Stimulated activated CD4-positive, alpha-beta T cell treated with anti-CD3 and anti-CD28 coated beads, Interleukin-1b, Interleukin-23, amount 100 ng/mL, for 48 hours (primary cell): ENCODE measurements around the gene PTTG1.

Experiments used
- DNase-seq: peaks from one replicate; pipeline ENCODE4 v3.0.0-alpha.2; 2020

PTTG1 gene

DNA sequence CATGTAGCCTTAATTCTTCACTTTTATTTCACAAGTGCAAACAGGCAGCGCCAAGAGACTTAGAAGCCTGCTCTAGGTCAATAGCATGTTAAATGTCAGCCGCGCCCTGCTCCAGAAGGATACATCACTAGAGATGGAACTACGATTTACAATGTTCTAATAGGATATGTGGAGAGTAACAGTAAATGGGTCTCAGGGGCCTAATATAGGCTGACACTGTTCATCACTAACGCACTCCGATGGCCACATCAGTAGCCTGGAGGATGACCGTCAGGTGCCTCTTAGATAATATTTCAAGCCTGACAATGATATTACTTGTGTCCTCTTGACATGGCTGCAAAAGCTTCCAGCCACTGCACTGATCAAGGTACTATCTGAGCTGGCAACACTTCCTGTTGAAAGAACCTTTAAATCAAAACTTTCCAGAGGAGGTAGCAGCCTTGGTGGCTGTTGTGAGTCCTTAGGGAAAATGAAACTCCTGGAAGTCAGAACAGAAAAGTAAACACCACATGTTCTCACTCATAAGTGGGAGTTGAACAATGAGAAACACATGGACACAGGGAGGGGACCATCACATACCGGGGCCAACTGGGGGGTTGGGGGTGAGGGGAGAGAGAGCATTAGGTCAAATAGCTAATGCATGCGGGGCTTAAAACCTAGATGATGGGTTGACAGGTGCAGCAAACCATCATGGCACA lies 35.0 kb downstream of the PTTG1 start:
- DNase-seq = no peak

DNA sequence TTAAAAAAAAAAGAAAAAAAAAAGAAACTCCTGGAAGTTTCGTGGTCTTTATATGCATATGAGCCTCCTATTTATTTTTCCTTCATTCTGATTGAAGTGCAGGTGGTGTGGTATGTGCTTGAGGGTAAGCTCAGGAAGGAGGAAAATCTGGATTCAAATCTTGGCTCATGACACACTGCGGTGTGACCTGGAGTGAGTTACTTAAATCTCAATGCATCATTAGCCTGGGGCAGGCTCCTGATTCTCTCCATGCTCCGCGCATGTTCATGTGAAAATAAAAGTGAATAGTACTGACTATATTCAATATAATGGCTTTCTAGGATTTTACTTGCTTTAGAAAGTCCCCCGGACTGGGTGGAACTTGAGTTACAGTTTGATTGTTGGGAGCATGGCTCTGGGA lies 35.6 kb downstream of the PTTG1 start:
- no peak for DNase-seq

GRCh38 chr5:160458806-160459800 lies 37.4 kb downstream of the PTTG1 start:
- no peak for DNase-seq

DNA sequence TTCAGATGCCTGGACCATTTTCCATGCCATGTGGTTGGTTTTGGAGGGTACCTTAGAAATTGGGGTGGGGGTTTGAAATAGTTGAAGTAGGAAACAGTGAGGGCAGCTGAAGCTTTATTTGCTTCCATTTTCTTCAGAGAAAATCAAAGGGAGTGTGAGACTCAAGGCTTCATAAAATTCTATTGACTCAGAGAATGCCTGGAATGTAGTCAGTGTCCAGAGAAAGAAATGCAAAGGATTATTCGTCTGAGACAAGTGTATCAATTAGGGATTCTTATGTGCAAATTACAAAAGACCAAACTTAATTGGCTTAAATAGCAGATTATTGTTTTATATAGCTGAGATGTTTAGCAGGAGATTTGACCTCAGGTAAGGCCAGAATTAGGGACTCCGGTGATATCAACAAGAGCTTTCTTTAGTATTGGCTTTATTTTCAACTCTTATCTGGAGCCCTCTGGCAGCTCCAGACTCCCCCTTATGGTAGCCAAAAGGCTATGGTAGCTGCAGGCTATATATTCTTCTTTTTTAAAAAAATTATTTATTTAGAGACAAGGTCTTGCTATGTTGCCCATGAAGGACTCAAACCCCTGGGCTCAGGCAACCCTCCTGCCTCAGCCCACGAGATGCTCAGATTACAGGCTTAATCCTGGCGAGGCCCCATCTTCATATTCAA lies 38.9 kb downstream of the PTTG1 start:
- no peak for DNase-seq

DNA sequence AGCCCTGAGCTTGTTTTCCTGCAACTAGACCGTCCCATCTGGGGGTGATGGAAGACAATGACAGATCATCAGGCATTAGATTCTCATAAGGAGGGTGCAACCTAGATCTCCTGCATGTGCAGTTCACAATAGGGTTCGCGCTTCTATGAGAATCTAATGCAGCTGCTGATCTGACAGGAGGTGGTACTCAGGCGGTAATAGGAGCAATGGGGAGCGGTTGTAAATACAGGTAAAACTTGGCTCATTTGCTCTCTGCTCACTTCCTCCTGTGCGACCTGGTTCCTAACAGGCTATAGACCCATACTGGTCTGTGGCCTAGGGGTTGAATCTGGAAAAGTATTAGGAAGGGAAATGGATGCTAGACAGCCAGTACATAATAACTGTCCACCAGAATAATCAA lies 39.7 kb downstream of the PTTG1 start:
- no peak for DNase-seq

DNA sequence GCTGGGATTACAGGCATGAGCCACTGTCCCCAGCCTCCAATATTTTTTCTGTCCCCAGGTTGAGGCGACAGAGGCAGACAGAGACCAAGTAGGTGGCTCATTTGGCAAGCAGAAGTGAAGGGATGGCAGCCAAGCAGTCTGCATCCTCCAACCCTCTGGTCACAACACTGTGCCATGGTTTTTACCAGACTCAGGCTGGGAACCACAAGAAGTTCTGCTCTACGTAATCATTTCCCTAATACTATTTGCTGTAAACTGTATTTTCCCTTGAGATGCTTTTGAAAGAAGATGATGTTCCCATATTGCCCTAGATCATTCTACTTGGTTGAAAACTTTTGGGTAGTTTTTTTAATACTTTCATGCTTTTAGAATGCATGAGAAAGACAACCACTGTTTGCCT lies 40.5 kb downstream of the PTTG1 start:
- DNase-seq = no peak

GRCh38 chr5:160463227-160463626 lies 41.6 kb downstream of the PTTG1 start:
- DNase-seq = no peak

DNA sequence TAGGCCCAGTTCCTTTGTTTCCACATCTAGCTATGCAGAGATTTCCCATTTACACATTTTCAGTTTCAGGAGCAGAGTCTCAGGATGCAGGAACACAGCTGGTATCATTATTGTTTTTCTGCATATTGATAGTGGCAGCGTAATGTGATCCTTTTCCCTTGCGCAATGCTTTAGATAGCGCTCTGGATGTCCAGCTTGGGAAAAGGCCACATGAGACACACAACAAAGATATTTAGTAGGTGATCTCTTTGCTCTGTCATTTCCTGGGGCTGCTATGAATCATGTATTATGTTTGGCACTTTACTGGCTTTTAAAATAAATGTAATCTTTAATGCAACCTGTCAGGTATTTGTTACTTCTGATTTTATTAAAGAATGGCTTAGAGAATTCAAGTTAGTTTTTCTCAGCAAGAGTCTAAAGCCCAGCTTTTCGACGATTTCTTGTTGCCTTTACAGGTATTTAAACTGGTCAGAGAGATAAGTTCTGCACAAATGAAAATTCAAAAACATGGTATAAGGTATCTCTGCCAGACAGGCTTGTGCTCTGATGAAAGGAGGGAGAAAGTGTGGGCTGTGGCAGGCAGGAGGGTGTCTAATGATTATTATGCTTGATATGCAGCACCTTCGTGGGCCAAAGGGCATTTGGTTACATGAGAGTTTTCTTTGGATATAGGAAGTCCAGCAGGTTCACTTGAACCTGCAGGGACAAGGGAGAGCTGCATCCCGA lies 42.2 kb downstream of the PTTG1 start:
- no peak for DNase-seq

DNA sequence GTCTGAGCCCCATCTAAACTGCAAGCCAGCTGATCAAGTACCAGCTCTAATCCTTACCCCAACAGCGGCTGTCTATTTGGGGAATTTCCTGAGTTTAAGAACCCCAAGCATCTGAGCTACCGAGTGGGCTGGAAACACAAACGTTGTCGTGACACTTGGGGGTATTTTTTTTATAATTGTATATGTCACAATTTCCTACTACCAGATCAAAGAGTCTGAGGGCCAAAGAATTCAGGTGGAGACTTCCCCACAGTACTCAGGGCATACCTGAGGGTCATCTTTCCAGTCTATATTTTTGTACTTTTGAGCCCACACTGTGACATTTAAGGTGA lies 42.8 kb downstream of the PTTG1 start:
- DNase-seq = no peak

- no peak for DNase-seq
Observed at GRCh38 chr5:160466116-160466515, 44.5 kb downstream of the PTTG1 start.

DNA sequence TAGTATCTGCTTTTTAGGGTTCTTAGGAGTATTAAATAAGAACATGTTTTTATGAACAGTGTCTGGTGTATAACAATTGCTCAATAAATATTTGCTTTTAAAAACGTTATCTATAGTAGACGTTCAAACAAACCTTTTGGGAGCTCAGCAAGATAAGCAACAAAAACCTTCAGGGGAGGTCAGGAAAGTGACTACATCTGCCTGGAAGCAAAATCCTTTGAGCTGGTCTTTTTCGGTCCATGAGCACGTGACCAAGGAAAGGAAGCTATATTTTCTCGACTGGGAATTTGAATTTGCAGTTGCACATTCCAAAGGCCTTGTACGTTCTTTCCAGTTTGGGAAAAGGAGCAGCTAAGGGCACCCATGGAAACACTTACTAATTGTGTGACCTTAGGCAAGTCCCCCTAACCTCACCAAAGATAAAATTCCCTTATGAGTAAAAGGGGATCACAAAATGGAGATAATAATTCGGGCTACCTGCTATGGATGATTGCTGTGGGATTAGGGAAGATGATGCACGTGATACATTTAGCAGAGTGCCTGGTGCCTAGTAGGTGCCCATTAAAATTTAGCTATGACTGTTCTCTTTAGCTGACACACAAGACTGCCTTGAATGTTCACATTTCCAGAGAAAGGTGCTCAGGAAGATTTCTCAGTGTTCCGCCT lies 45.4 kb downstream of the PTTG1 start:
- DNase-seq = no peak

DNA sequence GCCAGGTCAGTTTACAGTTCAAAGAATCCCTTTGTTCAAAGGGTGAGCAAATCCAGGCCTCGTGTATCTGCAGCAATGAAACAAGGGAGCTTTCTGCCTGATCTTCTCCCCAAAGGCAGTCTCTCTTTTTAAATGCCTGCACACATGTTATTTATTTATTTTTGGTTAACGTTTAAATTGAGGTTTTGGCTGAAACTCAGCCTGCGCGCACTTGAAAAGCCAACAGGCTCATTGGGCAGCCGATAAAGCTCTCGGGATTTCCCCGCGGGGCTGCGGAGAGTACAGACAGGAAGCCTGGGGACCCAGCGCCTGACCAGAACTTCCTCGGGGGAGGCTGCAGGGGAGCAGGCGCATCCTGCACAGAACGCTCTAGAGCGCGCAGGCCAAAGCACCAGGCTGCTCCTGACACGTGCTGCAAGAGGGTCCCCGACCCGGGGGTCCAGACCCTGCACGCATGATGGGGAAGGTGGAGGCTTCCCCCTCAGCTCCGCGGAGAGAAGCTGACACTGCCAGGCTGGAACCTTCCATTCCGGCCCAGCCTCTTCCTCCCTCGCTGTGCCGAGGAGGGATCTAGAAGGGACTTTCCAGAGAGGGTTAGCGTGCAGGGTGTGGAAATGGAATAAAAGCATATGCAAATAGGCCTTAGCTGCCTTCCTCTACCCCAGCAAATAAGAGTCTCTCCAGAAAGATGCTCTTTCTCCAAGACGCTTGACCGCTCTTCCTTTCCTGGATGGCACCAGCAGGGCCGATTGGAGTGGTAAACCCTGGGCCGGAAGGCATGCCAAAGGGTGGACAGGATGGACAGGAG lies 46.1 kb downstream of the PTTG1 start:
- DNase-seq = peak; percentile 84

GRCh38 chr5:160468363-160468975 lies 46.8 kb downstream of the PTTG1 start:
- no peak for DNase-seq

DNA sequence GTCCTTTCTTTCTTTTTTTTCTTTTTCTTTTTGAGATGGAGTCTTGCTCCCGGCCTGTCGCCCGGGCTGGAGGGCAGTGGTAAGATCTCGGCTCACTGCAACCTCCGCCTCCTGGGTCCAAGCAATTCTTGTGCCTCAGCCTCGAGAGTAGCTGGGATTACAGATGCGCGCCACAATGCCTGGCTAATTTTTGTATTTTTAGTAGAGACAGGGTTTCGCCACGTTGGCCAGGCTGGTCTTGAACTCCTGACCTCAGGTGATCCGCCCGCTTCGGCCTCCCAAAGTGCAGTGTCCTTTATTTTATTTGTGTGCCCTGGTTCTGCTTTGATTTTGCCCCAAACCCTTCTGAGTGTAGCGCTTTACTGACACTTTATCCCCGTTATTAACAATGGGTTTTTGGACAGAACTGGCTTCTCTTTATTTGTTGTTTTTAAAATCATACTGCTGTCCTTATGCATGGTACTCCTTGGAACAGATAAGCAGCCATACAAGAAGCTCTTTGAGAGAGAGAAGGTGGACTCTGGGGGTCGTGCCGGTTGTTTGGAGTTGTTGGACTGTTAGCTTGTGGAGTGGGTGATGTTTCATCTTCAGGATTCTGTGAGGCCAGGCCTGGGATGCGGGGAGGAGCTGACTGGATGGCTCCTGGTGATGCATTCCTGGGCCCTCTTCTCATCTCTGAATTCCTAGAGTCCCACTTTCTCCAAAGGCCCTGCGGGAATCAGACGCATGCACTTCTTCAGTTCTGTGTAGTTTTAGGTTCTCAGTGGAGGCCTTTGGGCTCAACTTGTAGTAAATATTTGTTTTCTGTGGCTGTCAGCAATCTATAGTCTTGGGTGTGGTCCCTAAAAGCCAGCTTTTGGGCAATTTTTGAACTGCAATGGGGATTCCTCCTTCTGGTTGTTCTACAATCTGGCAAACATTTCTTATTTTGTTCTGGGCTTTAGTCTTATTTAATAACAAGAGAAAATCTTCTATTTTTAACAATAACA lies 47.8 kb downstream of the PTTG1 start:
- no peak for DNase-seq

- no peak for DNase-seq
Observed at GRCh38 chr5:160470437-160471361, 49.0 kb downstream of the PTTG1 start.

DNA sequence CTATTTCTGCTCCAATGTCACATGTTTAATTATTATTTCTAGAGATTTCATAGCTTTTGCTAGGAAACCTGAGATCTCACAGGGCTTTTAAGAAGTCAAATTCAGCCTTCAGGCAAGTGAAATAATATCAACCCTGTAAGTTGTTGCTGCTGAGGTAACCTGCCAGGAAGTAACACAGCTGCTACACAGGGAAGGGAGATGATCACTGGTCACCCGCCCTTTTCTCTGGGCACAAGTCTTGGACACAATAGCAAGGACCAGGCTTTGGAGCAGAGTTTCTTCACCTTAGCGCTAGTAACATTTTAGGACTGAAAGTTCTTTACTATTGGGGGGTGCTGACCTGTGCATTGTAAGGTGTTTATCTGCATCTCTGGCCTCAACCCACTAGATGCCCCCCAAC lies 50.1 kb downstream of the PTTG1 start:
- DNase-seq = no peak

DNA sequence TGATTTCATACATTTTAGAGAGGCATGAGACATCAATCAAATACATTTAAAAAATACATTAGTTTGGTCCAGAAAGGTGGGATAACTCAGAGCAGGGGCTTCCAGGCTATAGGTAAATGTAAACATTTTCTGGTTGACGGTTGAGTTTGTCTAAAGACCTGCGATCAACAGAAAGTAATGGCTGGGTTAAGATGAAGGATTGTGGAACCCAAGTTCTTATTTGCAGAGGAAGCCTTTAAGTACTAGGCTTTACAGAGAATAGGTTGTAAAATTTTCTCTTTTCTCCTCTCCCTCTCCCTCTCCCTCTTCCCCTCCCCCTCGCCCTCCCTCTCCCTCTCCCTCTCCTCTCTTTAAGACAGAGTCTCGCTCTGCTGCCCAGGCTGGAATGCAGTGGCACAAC lies 50.8 kb downstream of the PTTG1 start:
- no peak for DNase-seq

- no peak for DNase-seq
Observed at GRCh38 chr5:160473681-160474080, 52.0 kb downstream of the PTTG1 start.

DNA sequence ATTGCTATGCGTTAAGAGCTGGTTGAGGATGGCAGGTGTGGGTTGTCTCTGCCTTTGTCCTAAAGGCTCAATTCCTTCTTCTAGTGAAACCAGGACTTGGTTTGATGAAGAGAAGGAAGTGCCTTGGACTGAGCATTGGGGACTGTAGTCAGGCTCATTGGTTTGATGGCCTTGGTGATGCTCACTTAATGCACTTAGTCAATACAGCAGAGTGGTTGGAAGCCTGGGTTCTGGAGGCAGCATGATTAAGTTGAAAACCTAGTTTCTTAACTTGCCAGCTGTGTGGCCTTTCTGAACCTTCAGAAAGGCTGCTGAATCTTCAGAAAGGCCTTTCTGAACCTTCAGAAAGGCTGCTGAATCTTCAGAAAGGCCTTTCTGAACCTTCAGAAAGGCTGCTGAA lies 52.4 kb downstream of the PTTG1 start:
- DNase-seq = no peak
